NCI-H345 treated with DMSO at 0.1 percent for 48 hours (cell line): ENCODE data around the gene GOSR2.
"Not testable (repeated sequence)": the region's sequence is repeated elsewhere in the genome, so short reads cannot be mapped to it uniquely, and the experiment has no call there.

Source experiments
- DNase-seq: peaks from one replicate; lab custom pipeline; 2025; ENCODE audit not compliant: unreplicated experiment; lab: John Stamatoyannopoulos, UW

The GOSR2 gene

GRCh38 chr17:46984892-46985291 is 61.9 kb downstream of the GOSR2 start:
- DNase-seq = no peak

GRCh38 chr17:46986366-46986765 is 63.4 kb downstream of the GOSR2 start:
- DNase-seq = no peak

- not testable (repeated sequence) for DNase-seq
These were observed 65.0 kb downstream of the GOSR2 start for GRCh38 chr17:46987927-46988326.

- DNase-seq = no peak
These were observed 66.9 kb downstream of the GOSR2 start for GRCh38 chr17:46989637-46990431.

GRCh38 chr17:46991617-46992016 is 68.7 kb downstream of the GOSR2 start:
- DNase-seq = no peak
